Osteocyte (in vitro differentiated cells): Measurements from ENCODE around the gene UBAP2L. TPM values are rescaled to one million over a fixed set of nuclear protein-coding genes. Genes with fewer than 3 reads are reported as not detected.
A peak's percentile ranks its signal among the peaks of the same experiment; 100 is the strongest.

Source experiments
- DNase-seq: peaks from one replicate; pipeline ENCODE4 v3.0.0; 2021; ENCODE audit warnings: mixed read lengths; ENCODE audit not compliant: unreplicated experiment; ENCODE audit errors: extremely low spot score
- H3K27ac Mint-ChIP-seq: one replicate; pipeline ENCODE4 v1.8.0; 2021; ENCODE audit warnings: mild to moderate bottlenecking, mixed read lengths; ENCODE audit not compliant: unreplicated experiment
- H3K27me3 Mint-ChIP-seq: one replicate; pipeline ENCODE4 v1.8.0; 2021; ENCODE audit warnings: mixed read lengths; ENCODE audit not compliant: unreplicated experiment
- H3K36me3 Mint-ChIP-seq: one replicate; pipeline ENCODE4 v1.8.0; 2021; ENCODE audit warnings: mixed read lengths; ENCODE audit not compliant: unreplicated experiment
- H3K4me1 Mint-ChIP-seq: one replicate; pipeline ENCODE4 v1.8.0; 2021; ENCODE audit warnings: mixed read lengths; ENCODE audit not compliant: unreplicated experiment
- H3K4me3 Mint-ChIP-seq: one replicate; pipeline ENCODE4 v1.8.0; 2021; ENCODE audit warnings: mild to moderate bottlenecking, moderate library complexity, mixed read lengths; ENCODE audit not compliant: unreplicated experiment
- H3K9me3 Mint-ChIP-seq: one replicate; pipeline ENCODE4 v1.8.0; 2021; ENCODE audit warnings: mixed read lengths; ENCODE audit not compliant: unreplicated experiment
- total RNA-seq: library from RNA; stranded (reverse); gene quantifications from 2 replicates; pipeline ENCODE4 v1.2.1, GENCODE V29; 2021
- TF ChIP-seq, protein P1 (sequence below): fragments of 200-600 bp; sonication (generic); IDR thresholded peaks from 2 replicates; pipeline ENCODE4 v1.5.0; 2021; ENCODE audit warnings: antibody characterized with exemption, mild to moderate bottlenecking, moderate library complexity

Gene UBAP2L
- total RNA-seq, 1 donor from 2014 or later = 236 TPM

DNA sequence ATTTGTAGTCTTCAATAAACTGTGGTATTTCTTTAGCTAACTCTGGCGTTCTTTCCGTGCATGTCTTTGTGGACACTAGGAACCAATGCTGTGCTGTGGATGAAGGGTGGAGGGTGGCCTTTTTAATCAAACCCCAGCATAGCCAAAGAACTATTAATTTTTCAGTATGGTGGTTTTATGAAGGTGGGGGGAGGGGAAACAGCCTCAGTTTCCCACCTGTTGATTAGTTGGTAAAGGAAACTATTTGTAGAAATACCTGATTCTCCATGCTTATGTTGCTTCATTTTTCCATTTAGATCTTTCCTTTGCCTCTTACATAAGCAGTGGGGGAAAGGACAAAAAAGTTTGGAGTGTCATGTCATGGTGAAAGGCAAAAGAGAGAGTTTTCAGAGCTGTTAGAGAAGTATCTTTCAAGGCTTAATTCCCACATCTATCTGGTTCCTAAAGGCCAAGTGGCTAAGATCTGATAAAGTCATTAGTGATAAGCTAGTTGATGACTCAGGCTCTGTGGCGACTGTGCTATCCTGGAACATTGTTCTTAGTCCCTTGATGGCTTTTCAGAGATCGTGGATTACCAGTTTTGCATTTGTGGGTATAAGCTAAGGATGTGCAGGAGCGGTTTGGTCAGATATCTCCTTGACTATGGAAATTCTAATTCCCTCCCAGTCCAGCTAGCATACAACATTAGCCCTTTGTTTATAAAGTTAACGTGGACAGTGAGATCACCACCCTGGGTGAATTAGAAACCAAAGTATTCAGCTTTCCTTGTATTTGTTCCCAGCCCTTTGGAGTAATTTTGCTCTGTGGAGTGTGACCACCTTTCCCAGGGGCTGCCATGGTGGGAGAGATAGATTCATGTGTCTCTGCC, 42.9 kb downstream of the UBAP2L start:
- H3K36me3 Mint-ChIP-seq = peaks cover 47% of the 10 kb centered on the region
- TF ChIP-seq, protein P1, sequence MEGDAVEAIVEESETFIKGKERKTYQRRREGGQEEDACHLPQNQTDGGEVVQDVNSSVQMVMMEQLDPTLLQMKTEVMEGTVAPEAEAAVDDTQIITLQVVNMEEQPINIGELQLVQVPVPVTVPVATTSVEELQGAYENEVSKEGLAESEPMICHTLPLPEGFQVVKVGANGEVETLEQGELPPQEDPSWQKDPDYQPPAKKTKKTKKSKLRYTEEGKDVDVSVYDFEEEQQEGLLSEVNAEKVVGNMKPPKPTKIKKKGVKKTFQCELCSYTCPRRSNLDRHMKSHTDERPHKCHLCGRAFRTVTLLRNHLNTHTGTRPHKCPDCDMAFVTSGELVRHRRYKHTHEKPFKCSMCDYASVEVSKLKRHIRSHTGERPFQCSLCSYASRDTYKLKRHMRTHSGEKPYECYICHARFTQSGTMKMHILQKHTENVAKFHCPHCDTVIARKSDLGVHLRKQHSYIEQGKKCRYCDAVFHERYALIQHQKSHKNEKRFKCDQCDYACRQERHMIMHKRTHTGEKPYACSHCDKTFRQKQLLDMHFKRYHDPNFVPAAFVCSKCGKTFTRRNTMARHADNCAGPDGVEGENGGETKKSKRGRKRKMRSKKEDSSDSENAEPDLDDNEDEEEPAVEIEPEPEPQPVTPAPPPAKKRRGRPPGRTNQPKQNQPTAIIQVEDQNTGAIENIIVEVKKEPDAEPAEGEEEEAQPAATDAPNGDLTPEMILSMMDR = no peak
- peak overlapping the region; percentile 57 for H3K27ac Mint-ChIP-seq
- no peak overlapping the region for H3K4me3 Mint-ChIP-seq
- H3K27me3 Mint-ChIP-seq = no peaks in the 10 kb centered on the region
- H3K4me1 Mint-ChIP-seq = no peaks in the 10 kb centered on the region
- no peak for DNase-seq
- H3K9me3 Mint-ChIP-seq = no peaks in the 10 kb centered on the region

DNA sequence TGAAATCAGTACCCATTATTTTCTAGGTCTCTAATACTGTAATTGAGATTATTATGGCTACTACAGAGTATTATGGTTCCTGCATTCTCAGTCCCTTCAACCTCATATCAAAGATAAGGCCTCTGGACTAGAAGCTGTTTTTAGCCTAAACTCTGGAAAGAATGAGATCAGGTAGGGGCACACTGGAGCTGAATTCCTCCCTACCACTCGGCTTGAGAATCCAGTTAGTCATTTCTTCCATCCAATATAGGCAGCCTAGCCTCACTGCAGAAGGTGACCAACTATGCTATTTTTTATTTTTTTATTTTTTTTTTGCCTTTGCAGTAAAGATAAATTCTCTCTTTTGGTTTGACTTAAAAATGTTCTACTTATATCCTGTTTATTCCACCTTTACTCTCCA, 43.7 kb downstream of the UBAP2L start:
- no peak overlapping the region for H3K27ac Mint-ChIP-seq
- no peaks in the 10 kb centered on the region for H3K9me3 Mint-ChIP-seq
- no peaks in the 10 kb centered on the region for H3K4me1 Mint-ChIP-seq
- TF ChIP-seq, protein P1 = no peak
- no peaks in the 10 kb centered on the region for H3K27me3 Mint-ChIP-seq
- no peak overlapping the region for H3K4me3 Mint-ChIP-seq
- peaks cover 51% of the 10 kb centered on the region for H3K36me3 Mint-ChIP-seq
- DNase-seq = no peak

DNA sequence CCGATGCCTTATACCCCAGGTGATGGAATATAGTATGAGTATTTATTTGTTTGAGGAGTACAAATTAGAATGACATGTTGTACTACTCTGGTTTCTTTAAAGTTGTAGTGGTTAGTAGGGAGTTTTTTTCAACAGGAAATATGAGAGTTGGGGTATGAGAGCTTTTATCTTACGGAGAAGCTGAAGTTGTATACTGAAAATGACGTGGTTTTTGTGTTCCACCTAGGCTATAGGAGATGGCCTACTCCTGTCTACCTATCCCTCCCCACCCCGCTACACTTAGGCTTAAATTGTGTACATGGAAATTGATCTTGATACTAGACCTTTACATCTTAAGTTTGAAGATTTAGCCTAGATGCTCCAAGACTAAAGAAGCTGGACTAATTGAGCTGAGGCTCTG, 44.8 kb downstream of the UBAP2L start:
- Mint-ChIP-seq H3K4me1 (no peaks in the 10 kb centered on the region), H3K36me3 (peaks cover 48% of the 10 kb centered on the region), H3K9me3 (no peaks in the 10 kb centered on the region), H3K27ac (no peak overlapping the region), H3K27me3 (no peaks in the 10 kb centered on the region), H3K4me3 (no peak overlapping the region)
- TF ChIP-seq, protein P1 = no peak
- no peak for DNase-seq

- Mint-ChIP-seq H3K36me3 (peaks cover 27% of the 10 kb centered on the region), H3K9me3 (no peaks in the 10 kb centered on the region), H3K4me1 (peaks cover 32% of the 10 kb centered on the region), H3K4me3 (peak overlapping the region; percentile 95), H3K27me3 (no peaks in the 10 kb centered on the region), H3K27ac (peak overlapping the region; percentile 98)
- no peak for DNase-seq
- TF ChIP-seq, protein P1 = no peak
Observed at GRCh38 chr1:154270833-154271232, 50.1 kb downstream of the UBAP2L start.

DNA sequence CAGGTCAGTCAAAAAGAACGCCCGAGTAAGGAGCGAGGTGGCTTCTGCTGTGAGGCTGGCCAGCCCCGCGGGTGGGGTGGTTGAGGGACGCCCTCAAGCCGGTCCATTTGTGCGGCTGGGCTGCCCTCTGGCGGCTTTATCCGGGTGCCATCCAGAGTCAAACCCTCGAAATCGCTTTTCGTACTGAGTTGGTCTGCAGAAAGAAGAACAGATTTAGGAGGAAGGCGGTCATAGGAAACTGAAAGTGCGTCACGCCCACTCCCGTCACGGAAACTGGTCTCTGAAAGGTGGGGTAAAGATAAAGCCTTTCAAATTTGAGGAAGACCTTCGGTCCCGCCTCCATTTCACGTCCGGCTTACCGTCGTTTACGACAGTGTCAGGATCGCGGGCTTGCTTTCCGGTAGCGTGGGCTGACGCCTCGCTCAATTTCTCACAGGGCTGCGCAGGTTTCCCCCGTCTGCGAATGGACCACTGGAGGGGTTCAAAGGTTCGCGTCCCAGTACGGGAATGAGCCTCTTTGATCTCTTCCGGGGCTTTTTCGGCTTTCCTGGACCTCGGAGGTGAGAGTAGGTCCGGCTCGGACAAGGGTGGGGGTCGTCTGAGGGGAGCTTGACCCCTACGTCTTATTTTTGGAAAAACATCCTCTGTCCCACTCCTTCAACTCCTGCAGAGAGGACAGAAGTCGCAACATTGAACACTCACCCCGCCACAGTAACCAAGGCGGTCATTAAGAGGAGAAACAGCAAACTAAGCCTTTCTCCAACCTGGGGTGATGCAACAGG, 51.7 kb downstream of the UBAP2L start, which contains the start of gene HAX1:
Gene HAX1 (plus strand): TSS at position 413 of the 782 bp plus-strand sequence. CDS start 95 bp downstream, at position 508.
- Mint-ChIP-seq H3K9me3 (no peaks in the 10 kb centered on the region), H3K27me3 (no peaks in the 10 kb centered on the region), H3K36me3 (peaks cover 28% of the 10 kb centered on the region), H3K27ac (peak within 1 kb of the TSS; percentile 98), H3K4me1 (peaks cover 32% of the 10 kb centered on the region), H3K4me3 (peak within 1 kb of the TSS; percentile 95)
- TF ChIP-seq, protein P1 = peak; percentile 89
- peak; percentile 95 for DNase-seq
